Naive thymus-derived CD4-positive, alpha-beta T cell (primary cell): Measurements from ENCODE around the gene RGS19. TPM values are rescaled to one million over a fixed set of nuclear protein-coding genes. Genes with fewer than 3 reads are reported as not detected.
"Not testable (repeated sequence)": the region's sequence is repeated elsewhere in the genome, so short reads cannot be mapped to it uniquely, and the experiment has no call there.

Source experiments
- ATAC-seq: fragments of 150-1000 bp; cut with Tn5 transposase; 2 replicates; pipeline ENCODE4 v1.10.0; 2021; ENCODE audit warnings: mild to moderate bottlenecking, moderate library complexity
- CTCF ChIA-PET: fragments of 350-600 bp; sonication (Branson Sonifier 250); formaldehyde crosslinking; loops from one replicate; lab custom pipeline; 2021; ENCODE audit warnings: antibody characterized with exemption; lab: Charles Lee
- POLR2A ChIA-PET: fragments of 350-600 bp; sonication (Branson Sonifier 250); formaldehyde crosslinking; loops from one replicate; lab custom pipeline; 2021; ENCODE audit warnings: antibody characterized with exemption, inconsistent platforms; lab: Charles Lee
- DNase-seq, 9 donors: peaks; one replicate each; pipeline versions ENCODE4 v3.0.0 to v3.0.0-alpha.2; 2020 to 2022; ENCODE audit warnings: mixed read lengths in 1 of 9
- H3K27ac ChIP-seq: one replicate; pipeline ENCODE4 v1.7.0; 2013; ENCODE audit warnings: mild to moderate bottlenecking, low read depth, low read length, moderate library complexity
- H3K27me3 ChIP-seq, 2 donors: one replicate each; pipeline ENCODE4 v1.7.0; 2013; ENCODE audit warnings: low read length in 2 of 2, mild to moderate bottlenecking in 2 of 2, moderate library complexity in 2 of 2; ENCODE audit not compliant: control insufficient read depth in 2 of 2, insufficient read depth in 2 of 2
- H3K36me3 ChIP-seq, 3 experiments: 1 replicate in 2 of 3; 2 replicates in 1 of 3; pipeline ENCODE4 v1.7.0; 2013; ENCODE audit warnings: low read length in 3 of 3, mild to moderate bottlenecking in 3 of 3, moderate library complexity in 1 of 3; ENCODE audit not compliant: insufficient read depth in 3 of 3, control insufficient read depth in 2 of 3
- H3K4me1 ChIP-seq, 2 donors: one replicate each; pipeline ENCODE4 v1.7.0; 2013; ENCODE audit warnings: low read length in 2 of 2, mild to moderate bottlenecking in 2 of 2, moderate library complexity in 1 of 2; ENCODE audit not compliant: control insufficient read depth in 2 of 2, insufficient read depth in 2 of 2
- H3K4me3 ChIP-seq: 2 replicates; pipeline ENCODE4 v1.7.0; 2013; ENCODE audit warnings: mild to moderate bottlenecking, low read length
- H3K9me3 ChIP-seq, 3 experiments: 1 replicate in 2 of 3; 2 replicates in 1 of 3; pipeline ENCODE4 v1.7.0; 2013; ENCODE audit warnings: low read length in 3 of 3; ENCODE audit not compliant: control insufficient read depth in 2 of 3
- H3K27ac Mint-ChIP-seq, 9 donors: one replicate each; pipeline ENCODE4 v1.8.0; 2020 to 2022; ENCODE audit warnings: mixed read lengths in 9 of 9, mild to moderate bottlenecking in 8 of 9, moderate library complexity in 5 of 9, inconsistent platforms in 2 of 9
- H3K27me3 Mint-ChIP-seq, 5 donors: one replicate each; pipeline ENCODE4 v1.8.0; 2021 to 2022; ENCODE audit warnings: mixed read lengths in 5 of 5, mild to moderate bottlenecking in 1 of 5
- H3K36me3 Mint-ChIP-seq, 5 donors: one replicate each; pipeline ENCODE4 v1.8.0; 2020 to 2022; ENCODE audit warnings: mixed read lengths in 5 of 5, mild to moderate bottlenecking in 3 of 5, inconsistent platforms in 1 of 5
- H3K4me1 Mint-ChIP-seq, 7 donors: one replicate each; pipeline ENCODE4 v1.8.0; 2020 to 2022; ENCODE audit warnings: mixed read lengths in 7 of 7, mild to moderate bottlenecking in 3 of 7, inconsistent platforms in 1 of 7
- H3K4me3 Mint-ChIP-seq, 10 donors: one replicate each; pipeline ENCODE4 v1.8.0; 2020 to 2022; ENCODE audit warnings: mild to moderate bottlenecking in 10 of 10, mixed read lengths in 10 of 10, moderate library complexity in 6 of 10, inconsistent platforms in 2 of 10
- H3K9me3 Mint-ChIP-seq, 11 donors: one replicate each; pipeline ENCODE4 v1.8.0; 2020 to 2022; ENCODE audit warnings: mixed read lengths in 11 of 11, mild to moderate bottlenecking in 4 of 11, inconsistent platforms in 1 of 11, moderate library complexity in 1 of 11
- intact Hi-C, 2 donors: fragments of 100-400 bp; cut with micrococcal nuclease; formaldehyde crosslinking; loops; one replicate each; pipeline ENCODE4 v1.15.1; 2023
- polyA plus RNA-seq, 2 donors: library from polyadenylated mRNA; unstranded; fragments of 300-500 nt; fragmentation: Illumina TruSeq; gene quantifications; one replicate each; pipeline ENCODE4 v1.2.3, GENCODE V29; 2021
- total RNA-seq, 6 experiments: library from RNA in 5 of 6; stranded (reverse) in 5 of 6; gene quantifications; 1 replicate in 5 of 6; 2 replicates in 1 of 6; pipeline ENCODE4 v1.2.3 and lab custom pipeline; 2021 to 2026

RGS19 gene
- total RNA-seq = 10 to 100 TPM; 21.8 to 93.4 (median 23.6) TPM
- 10 to 100 TPM; 55.2 to 66.8 TPM for polyA plus RNA-seq
- total RNA-seq (lab: John Stamatoyannopoulos, UW) = 19.9 reads per million, percentile 50 among the genes with 10 or more reads in this experiment

- ATAC-seq (peak; percentile 63), DNase-seq (peak; percentile 59 to 86 (median 65))
- no peaks in the 10 kb centered on the region for H3K27me3 ChIP-seq
- intact Hi-C loops = loop anchor here (1.0 to 5.0 kb wide), 5 partner anchors 17 to 559 kb away; partner anchors contain the start of genes PCMTD2 (in 1 of the 2), PPDPF (in 1 of the 2), PRPF6 (in 1 of the 2) and PTK6 (in 1 of the 2)
- ChIA-PET CTCF (interaction anchor here (0.6 to 2.5 kb wide), 6 partner anchors 10 to 106 kb away, joined by 3 to 18 read pairs (median 4); no protein-coding TSS in a partner anchor), POLR2A (interaction anchor here (0.7 to 6.6 kb wide), 10 partner anchors 11 to 372 kb away, joined by 3 to 83 read pairs (median 4); partner anchors contain the start of genes ARFRP1, PCMTD2, PRPF6 and TCEA2)
- H3K4me1 Mint-ChIP-seq = peaks cover 21 to 53% (median 39%) of the 10 kb centered on the region in 7 donors
- H3K27ac Mint-ChIP-seq = peak within 1 kb of the TSS; percentile 78 to 94 (median 85)
- H3K27ac ChIP-seq = peak within 1 kb of the TSS; percentile 79
- peaks cover 22 to 34% of the 10 kb centered on the region in 2 donors for H3K4me1 ChIP-seq
- H3K4me3 Mint-ChIP-seq = peak within 1 kb of the TSS; percentile 81 to 98 (median 92)
- no peaks in the 10 kb centered on the region for H3K9me3 ChIP-seq
- H3K4me3 ChIP-seq = peak within 1 kb of the TSS; percentile 89
- H3K9me3 Mint-ChIP-seq = peaks cover 0 to 3% (median 0%) of the 10 kb centered on the region in 11 donors
- H3K36me3 ChIP-seq = peaks cover 0 to 24% (median 0%) of the 10 kb centered on the region in 3 experiments
- peaks cover 0 to 18% (median 0%) of the 10 kb centered on the region in 5 donors for H3K27me3 Mint-ChIP-seq
- H3K36me3 Mint-ChIP-seq = peaks cover 0 to 10% (median 0%) of the 10 kb centered on the region in 5 donors
Measured at GRCh38 chr20:64079273-64080012, at the start of gene RGS19. Gene RGS19, minus strand, starts transcription at chr20:64079518. Its CDS starts 2,632 bp downstream, at chr20:64076886.

- H3K27ac ChIP-seq, ATAC-seq, H3K4me3 ChIP-seq, H3K9me3 ChIP-seq, H3K36me3 ChIP-seq, H3K9me3 Mint-ChIP-seq, H3K4me1 Mint-ChIP-seq, H3K27ac Mint-ChIP-seq, H3K4me1 ChIP-seq, DNase-seq, H3K36me3 Mint-ChIP-seq, H3K27me3 ChIP-seq, H3K4me3 Mint-ChIP-seq: not testable (repeated sequence)
- ChIA-PET CTCF (interaction anchor here (0.7 kb wide), 1 partner anchor 50 kb away, joined by 5 read pairs; no protein-coding TSS in a partner anchor), POLR2A (interaction anchor here (0.7 kb wide), 1 partner anchor 28 kb away, joined by 4 read pairs; no protein-coding TSS in a partner anchor)
- intact Hi-C loops = loop anchor here in 1 of 2 donors (5.0 kb wide), 1 partner anchor 416 kb away; the partner anchor contains the start of genes ARFRP1 and ZGPAT
- H3K27me3 Mint-ChIP-seq = peaks cover 4 to 31% (median 8%) of the 10 kb centered on the region in 5 donors
Measured at GRCh38 chr20:64123517-64123916, 44.2 kb upstream of the RGS19 start.

- H3K4me3 Mint-ChIP-seq, H3K4me3 ChIP-seq: not testable (repeated sequence)
Measured at GRCh38 chr20:64122927-64123326, 43.6 kb upstream of the RGS19 start.

GRCh38 chr20:64121586-64121985 lies 42.3 kb upstream of the RGS19 start:
- DNase-seq (no peak), ATAC-seq (no peak)
- Histone ChIP-seq H3K27me3 (no peaks in the 10 kb centered on the region), H3K4me1 (peaks cover 5 to 9% of the 10 kb centered on the region in 2 donors), H3K27ac (no peak overlapping the region), H3K9me3 (no peaks in the 10 kb centered on the region), H3K4me3 (no peak overlapping the region), H3K36me3 (no peaks in the 10 kb centered on the region)
- ChIA-PET CTCF (interaction anchor here (0.8 to 4.7 kb wide), 6 partner anchors 38 to 263 kb away, joined by 3 to 55 read pairs (median 4); partner anchors contain the start of genes LKAAEAR1 and RGS19), POLR2A (interaction anchor here (1.4 kb wide), 1 partner anchor 42 kb away, joined by 6 read pairs; the partner anchor contains the start of genes OPRL1 and RGS19)
- Mint-ChIP-seq H3K36me3 (no peaks in the 10 kb centered on the region), H3K4me1 (peaks cover 0 to 10% (median 8%) of the 10 kb centered on the region in 7 donors), H3K9me3 (peaks cover 0 to 4% (median 0%) of the 10 kb centered on the region in 11 donors), H3K27ac (peak overlapping the region in 1 of 9 donors; percentile 41), H3K27me3 (peaks cover 0 to 28% (median 0%) of the 10 kb centered on the region in 5 donors), H3K4me3 (no peak overlapping the region)
- intact Hi-C loops = loop anchor here (2.0 to 5.0 kb wide), 4 partner anchors 141 to 414 kb away; partner anchors contain the start of genes ARFRP1 (in 1 of the 2), PRPF6 (in 1 of the 2), TPD52L2 (in 1 of the 2) and ZGPAT (in 1 of the 2)

More at GRCh38 chr20:64122927-64123326, 43.6 kb upstream of the RGS19 start:
- H3K27ac Mint-ChIP-seq, ATAC-seq, H3K36me3 ChIP-seq, H3K36me3 Mint-ChIP-seq, H3K27ac ChIP-seq, H3K4me1 ChIP-seq, H3K9me3 ChIP-seq, DNase-seq, H3K27me3 ChIP-seq, H3K4me1 Mint-ChIP-seq, H3K9me3 Mint-ChIP-seq: not testable (repeated sequence)
- CTCF ChIA-PET = interaction anchor here (0.7 to 1.4 kb wide), 3 partner anchors 49 to 84 kb away, joined by 3 to 5 read pairs (median 4); no protein-coding TSS in a partner anchor
- intact Hi-C loops = loop anchor here in 1 of 2 donors (5.0 kb wide), 1 partner anchor 416 kb away; the partner anchor contains the start of genes ARFRP1 and ZGPAT
- POLR2A ChIA-PET = interaction anchor here (0.6 to 0.7 kb wide), 2 partner anchors 27 to 50 kb away, joined by 3 to 4 read pairs; no protein-coding TSS in a partner anchor
- H3K27me3 Mint-ChIP-seq = peaks cover 0 to 28% (median 2%) of the 10 kb centered on the region in 5 donors

- Mint-ChIP-seq H3K27me3 (peaks cover 0 to 28% (median 0%) of the 10 kb centered on the region in 5 donors), H3K36me3 (no peaks in the 10 kb centered on the region), H3K27ac (peak overlapping the region; percentile 69 to 85 (median 78)), H3K4me1 (peaks cover 0 to 10% (median 8%) of the 10 kb centered on the region in 7 donors), H3K9me3 (peaks cover 0 to 4% (median 0%) of the 10 kb centered on the region in 11 donors), H3K4me3 (peak overlapping the region; percentile 39 to 80 (median 73))
- intact Hi-C loops = loop anchor here (1.0 to 5.0 kb wide), 11 partner anchors 18 to 582 kb away; partner anchors contain the start of genes ARFRP1 (in 1 of the 2), PRPF6 (in 1 of the 2), TPD52L2 (in 1 of the 2) and UCKL1 (in 1 of the 2)
- Histone ChIP-seq H3K9me3 (no peaks in the 10 kb centered on the region), H3K36me3 (no peaks in the 10 kb centered on the region), H3K4me3 (peak overlapping the region; percentile 36), H3K4me1 (peaks cover 5 to 9% of the 10 kb centered on the region in 2 donors), H3K27me3 (no peaks in the 10 kb centered on the region), H3K27ac (peak overlapping the region; percentile 22)
- DNase-seq = peak in 3 of 9 donors; percentile 2 to 24 (median 14)
- ChIA-PET POLR2A (interaction anchor here (0.8 to 2.6 kb wide), 6 partner anchors 9 to 256 kb away, joined by 3 to 18 read pairs (median 4); partner anchors contain the start of gene LKAAEAR1), CTCF (interaction anchor here (0.6 to 4.7 kb wide), 9 partner anchors 34 to 214 kb away, joined by 3 to 55 read pairs (median 3); partner anchors contain the start of gene LKAAEAR1)
- ATAC-seq = peak; percentile 18
Measured at GRCh38 chr20:64119681-64120341, 40.5 kb upstream of the RGS19 start.
